Stimulated activated CD4-positive, alpha-beta T cell treated with anti-CD3 and anti-CD28 coated beads, Interleukin-1b, Interleukin-23, amount 100 ng/mL, for 48 hours (primary cell): Measurements from ENCODE around the gene GNA12.
A peak's percentile ranks its signal among the peaks of the same experiment; 100 is the strongest.
"Not testable (repeated sequence)": the region's sequence is repeated elsewhere in the genome, so short reads cannot be mapped to it uniquely, and the experiment has no call there.

Experiments used
- DNase-seq: peaks from one replicate; pipeline ENCODE4 v3.0.0-alpha.2; 2020

GNA12 gene

GRCh38 chr7:2864204-2864985, 20.3 kb upstream of the GNA12 start:
- no peak for DNase-seq

GRCh38 chr7:2863461-2864066, 19.5 kb upstream of the GNA12 start:
- peak; percentile 85 for DNase-seq

DNA sequence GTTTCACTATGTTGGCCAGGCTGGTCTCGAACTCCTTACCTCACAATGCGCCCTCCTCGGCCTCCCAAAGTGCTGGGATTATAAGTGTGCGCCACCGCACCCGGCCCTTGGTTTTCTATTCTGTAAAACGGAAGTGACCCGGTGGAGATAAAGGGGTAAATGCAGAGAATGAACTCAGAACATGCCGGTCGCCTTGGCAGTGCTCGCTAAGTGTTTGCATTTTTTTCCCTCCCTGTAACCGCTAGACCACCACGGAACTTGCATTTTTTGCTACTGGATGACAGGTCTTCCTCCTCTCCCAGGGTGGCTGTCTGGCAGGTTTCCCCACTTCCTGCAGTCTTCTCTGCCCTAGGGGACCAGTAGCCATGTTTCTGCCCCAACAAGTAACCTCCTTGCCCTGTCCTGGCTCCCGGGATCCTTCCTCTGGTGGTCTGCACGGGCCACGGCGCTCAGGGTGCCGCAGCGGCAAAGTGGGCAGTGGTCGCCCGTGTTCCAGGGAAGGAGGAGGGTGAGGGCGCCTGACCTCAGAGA, 18.8 kb upstream of the GNA12 start:
- DNase-seq = no peak

- no peak for DNase-seq
These were observed 17.4 kb upstream of the GNA12 start for GRCh38 chr7:2861509-2861908.

DNA sequence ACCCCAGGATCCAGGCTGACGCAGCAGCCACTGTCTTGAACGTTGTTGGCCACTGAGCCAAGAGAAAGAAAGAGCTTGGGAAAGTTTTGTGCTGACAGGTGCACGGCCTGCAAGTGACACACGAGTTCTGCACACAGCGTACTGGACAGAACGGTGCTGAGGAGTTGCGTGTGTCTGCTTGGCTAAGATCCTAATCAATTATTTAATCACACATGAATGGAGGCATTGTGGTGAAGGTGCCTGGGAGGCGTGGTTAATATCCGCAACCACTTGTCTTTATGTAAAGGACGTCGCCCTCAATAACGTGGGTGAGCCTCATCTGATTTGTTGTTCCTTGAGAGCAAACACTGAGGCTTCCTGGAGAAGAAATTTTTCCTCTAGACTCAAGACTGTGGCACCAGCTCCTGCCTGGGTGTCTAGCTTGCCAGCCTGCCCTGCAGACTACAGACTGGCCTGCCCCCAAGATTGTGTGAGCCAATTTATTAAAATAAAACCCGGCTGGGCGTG, 16.6 kb upstream of the GNA12 start:
- DNase-seq = no peak

DNA sequence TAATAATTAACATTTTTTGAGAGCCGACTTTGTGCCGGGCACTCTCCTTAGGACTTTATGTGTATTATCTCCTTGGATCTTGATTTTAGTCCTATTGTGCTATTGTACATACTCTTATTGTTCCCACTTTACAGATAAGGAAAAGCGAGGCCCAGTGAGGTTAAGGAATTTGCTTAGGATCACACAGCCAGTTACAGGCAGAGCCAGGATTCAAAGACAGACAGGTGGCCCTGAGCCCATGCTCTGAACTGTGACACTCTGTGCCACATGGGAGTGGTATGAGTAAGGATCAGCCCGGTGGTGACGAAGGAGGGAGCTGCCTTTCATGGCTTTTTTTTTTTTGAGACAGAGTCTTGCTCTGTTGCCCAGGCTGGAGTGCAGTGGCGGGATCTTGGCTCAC, 15.8 kb upstream of the GNA12 start:
- DNase-seq = no peak

- DNase-seq = no peak
These were observed 14.5 kb upstream of the GNA12 start for GRCh38 chr7:2858621-2859020.

- no peak for DNase-seq
These were observed 12.5 kb upstream of the GNA12 start for GRCh38 chr7:2856388-2857169.

DNA sequence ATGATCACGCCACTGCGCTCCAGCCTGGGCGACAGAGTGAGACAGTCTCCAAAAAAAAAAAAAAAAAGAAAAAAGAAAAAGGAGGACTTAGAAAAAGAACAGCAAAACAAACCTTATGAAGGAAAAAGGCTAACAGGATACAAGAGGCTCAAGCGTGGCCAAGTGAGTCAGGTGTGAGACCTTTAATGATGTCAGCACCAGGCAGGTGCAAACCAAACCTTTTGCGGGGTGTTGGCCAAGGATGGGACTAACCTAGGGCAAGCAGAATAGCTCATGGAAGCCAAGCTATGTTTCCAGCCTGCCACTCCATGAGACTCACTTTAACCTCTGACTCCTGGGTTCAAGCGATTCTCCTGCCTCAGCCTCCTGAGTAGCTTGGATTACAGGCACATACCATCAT, 11.3 kb upstream of the GNA12 start:
- no peak for DNase-seq

DNA sequence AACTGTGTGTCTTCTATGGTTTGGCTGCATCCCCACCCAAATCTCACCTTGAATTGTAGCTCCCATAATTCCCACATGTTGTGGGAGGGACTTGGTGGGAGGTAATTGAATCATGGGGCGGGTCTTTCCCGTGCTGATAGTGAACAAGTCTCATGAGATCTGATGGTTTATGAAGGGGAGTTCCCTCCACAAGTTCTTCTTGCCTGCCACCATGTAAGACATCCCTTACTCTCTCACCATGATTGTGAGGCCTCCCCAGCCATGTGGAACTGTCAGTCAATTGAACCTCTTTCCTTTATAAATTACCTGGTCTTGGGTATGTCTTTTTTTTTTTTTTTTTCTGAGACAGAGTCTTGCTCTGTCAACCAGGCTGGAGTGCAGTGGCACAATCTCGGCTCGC, 9.4 kb upstream of the GNA12 start:
- DNase-seq = not testable (repeated sequence)

GRCh38 chr7:2853147-2853546, 9.0 kb upstream of the GNA12 start:
- DNase-seq = no peak

DNA sequence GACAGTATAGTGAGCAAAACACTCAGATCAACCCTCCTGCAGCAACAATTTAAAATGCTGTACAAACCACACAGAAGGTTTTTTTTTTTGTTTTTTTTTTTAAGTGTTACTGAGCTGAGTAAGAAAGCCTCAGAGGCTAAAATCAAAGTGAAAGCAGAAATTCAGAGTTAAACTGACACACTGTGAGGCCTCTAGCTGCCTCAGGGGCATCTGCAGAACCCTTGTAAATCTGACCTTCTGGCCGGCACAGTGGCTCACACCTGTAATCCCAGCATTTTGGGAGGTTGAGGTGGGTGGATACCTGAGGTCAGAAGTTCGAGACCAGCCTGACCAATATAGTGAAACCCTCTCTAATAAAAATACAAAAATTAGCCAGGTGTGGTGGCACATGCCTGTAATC, 7.4 kb upstream of the GNA12 start:
- peak; percentile 10 for DNase-seq

GRCh38 chr7:2849941-2850766, 6.0 kb upstream of the GNA12 start:
- DNase-seq = no peak

GRCh38 chr7:2845034-2845592, 1.0 kb upstream of the GNA12 start:
- DNase-seq = no peak

- DNase-seq = peak; percentile 33
These were observed 376 bp downstream of the GNA12 start for GRCh38 chr7:2843711-2844152.

GRCh38 chr7:2843191-2843685, 870 bp downstream of the GNA12 start:
- no peak for DNase-seq

DNA sequence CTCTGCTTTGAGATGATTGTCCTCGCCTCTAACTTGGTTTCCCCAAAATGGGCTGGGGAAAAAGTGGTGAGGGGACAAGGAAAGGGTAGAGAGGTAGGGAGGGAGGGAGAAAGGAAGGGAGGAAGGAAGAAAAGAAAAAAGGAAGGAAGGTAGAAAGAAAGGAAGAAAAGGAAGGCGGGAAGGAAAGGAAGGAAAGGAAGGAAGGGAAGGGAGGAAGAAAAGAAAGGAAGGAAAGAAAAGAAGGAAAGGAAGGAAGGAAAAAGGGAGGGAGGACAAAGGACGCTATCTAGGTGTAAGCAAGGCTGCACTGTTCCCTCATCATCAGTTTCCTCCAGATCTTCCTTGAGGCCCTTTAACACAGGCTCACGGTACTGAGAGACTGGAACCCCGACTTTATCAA, 2.2 kb downstream of the GNA12 start:
- no peak for DNase-seq

GRCh38 chr7:2840458-2840857, 3.6 kb downstream of the GNA12 start:
- no peak for DNase-seq

- no peak for DNase-seq
These were observed 5.1 kb downstream of the GNA12 start for GRCh38 chr7:2838873-2839578.

GRCh38 chr7:2838451-2838850, 5.7 kb downstream of the GNA12 start:
- no peak for DNase-seq

- DNase-seq = no peak
These were observed 6.6 kb downstream of the GNA12 start for GRCh38 chr7:2837496-2837895.
